ENCODE results near the gene HNMT.
"Not testable (repeated sequence)": the region's sequence is repeated elsewhere in the genome, so short reads cannot be mapped to it uniquely, and the experiment has no call there.

HNMT gene

GRCh38 chr2:137947032-137947727 is 17.1 kb upstream of the HNMT start:
- DNase-seq, result no peak

- no peak for DNase-seq
These were observed 16.4 kb upstream of the HNMT start for GRCh38 chr2:137947728-137948336.

- DNase-seq, result no peak
These were observed 15.4 kb upstream of the HNMT start for GRCh38 chr2:137948894-137949293.

GRCh38 chr2:137950238-137950637 is 14.0 kb upstream of the HNMT start:
- DNase-seq, result no peak

GRCh38 chr2:137951586-137951985 is 12.7 kb upstream of the HNMT start:
- DNase-seq, result no peak

GRCh38 chr2:137952586-137953129 is 11.6 kb upstream of the HNMT start:
- no peak for DNase-seq

- DNase-seq, result no peak
These were observed 8.7 kb upstream of the HNMT start for GRCh38 chr2:137955536-137955935.

GRCh38 chr2:137957033-137957432 is 7.2 kb upstream of the HNMT start:
- no peak for DNase-seq

GRCh38 chr2:137959166-137959565 is 5.1 kb upstream of the HNMT start:
- no peak for DNase-seq

GRCh38 chr2:137960223-137960622 is 4.0 kb upstream of the HNMT start:
- no peak for DNase-seq

GRCh38 chr2:137961602-137962001 is 2.7 kb upstream of the HNMT start:
- no peak for DNase-seq

- no peak for DNase-seq
These were observed 673 bp upstream of the HNMT start for GRCh38 chr2:137963535-137964065.

GRCh38 chr2:137964859-137965459 is 686 bp downstream of the HNMT start:
- no peak for DNase-seq

GRCh38 chr2:137966043-137966442 is 1.8 kb downstream of the HNMT start:
- no peak for DNase-seq

- no peak for DNase-seq
These were observed 2.8 kb downstream of the HNMT start for GRCh38 chr2:137967042-137967441.

- DNase-seq, result no peak
These were observed 4.5 kb downstream of the HNMT start for GRCh38 chr2:137968477-137969417.

GRCh38 chr2:137969418-137969765 is 5.1 kb downstream of the HNMT start:
- DNase-seq, result no peak

GRCh38 chr2:137969876-137970275 is 5.6 kb downstream of the HNMT start:
- DNase-seq, result no peak

- DNase-seq, result not testable (repeated sequence)
These were observed 7.0 kb downstream of the HNMT start for GRCh38 chr2:137971259-137971658.

- DNase-seq, result no peak
These were observed 9.0 kb downstream of the HNMT start for GRCh38 chr2:137973280-137973679.

GRCh38 chr2:137975280-137976271 is 11.3 kb downstream of the HNMT start:
- no peak for DNase-seq

- DNase-seq, result no peak
These were observed 12.0 kb downstream of the HNMT start for GRCh38 chr2:137976274-137976673.
